NCI-H1092 (cell line): ENCODE data around the gene ELOVL3.
A peak's percentile ranks its signal among the peaks of the same experiment; 100 is the strongest.
"Not testable (repeated sequence)": the region's sequence is repeated elsewhere in the genome, so short reads cannot be mapped to it uniquely, and the experiment has no call there.

Experiments
- DNase-seq: peaks from one replicate; lab custom pipeline; 2025; lab: John Stamatoyannopoulos, UW

Gene ELOVL3

DNA sequence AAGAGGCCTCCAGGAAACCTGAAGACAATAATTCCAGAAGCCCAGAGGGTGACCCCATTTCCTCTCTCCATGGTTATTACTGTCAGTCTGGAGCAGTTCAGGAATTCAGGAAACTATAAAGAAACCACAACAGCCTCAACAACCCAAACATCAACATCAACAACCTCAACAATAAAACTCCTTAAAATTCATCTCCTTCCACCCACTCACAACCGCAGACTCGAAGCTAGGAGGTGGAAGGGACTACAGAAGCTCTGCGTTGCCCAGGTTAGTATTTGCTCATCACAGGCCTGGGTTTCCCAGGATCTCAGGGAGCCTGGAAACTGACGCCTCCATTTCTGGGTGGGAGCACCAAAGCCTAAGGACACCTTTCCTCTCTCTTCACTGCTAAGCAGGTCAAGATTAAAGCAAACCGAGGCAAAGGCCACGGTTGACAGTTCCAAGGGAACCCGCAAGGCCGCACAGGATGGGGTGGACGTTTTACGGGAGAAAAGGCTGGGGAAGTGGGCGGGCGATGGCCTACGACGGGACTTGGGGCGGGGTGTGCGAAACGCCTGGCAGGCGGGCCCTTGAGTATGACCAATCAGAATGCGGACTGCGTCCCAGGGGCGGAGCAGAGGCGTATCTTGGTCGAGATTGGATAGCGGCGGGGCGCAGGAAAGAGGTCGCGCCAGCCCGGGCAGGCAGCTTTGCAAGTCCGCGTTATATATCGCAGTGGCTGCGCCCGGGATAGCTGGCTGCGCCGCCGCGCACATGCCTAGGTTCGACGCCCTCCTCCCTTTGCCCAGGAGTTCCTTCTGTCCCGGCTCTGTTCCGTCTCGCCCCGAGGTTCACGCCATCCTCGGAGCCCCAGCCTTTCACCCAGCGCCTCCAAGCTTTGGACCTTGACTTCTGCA, at the start of gene ELOVL3:
ELOVL3 (plus strand) TSS at position 654 of the 896 bp plus-strand sequence. CDS start 250 bp downstream, outside the sequence.
- peak; percentile 61 for DNase-seq

- DNase-seq, result no peak
Measured at GRCh38 chr10:102184606-102185005, 41.5 kb upstream of the ELOVL3 start.

GRCh38 chr10:102185272-102185671, 40.8 kb upstream of the ELOVL3 start:
- DNase-seq, result no peak

GRCh38 chr10:102185811-102186527, 40.1 kb upstream of the ELOVL3 start:
- no peak for DNase-seq

DNA sequence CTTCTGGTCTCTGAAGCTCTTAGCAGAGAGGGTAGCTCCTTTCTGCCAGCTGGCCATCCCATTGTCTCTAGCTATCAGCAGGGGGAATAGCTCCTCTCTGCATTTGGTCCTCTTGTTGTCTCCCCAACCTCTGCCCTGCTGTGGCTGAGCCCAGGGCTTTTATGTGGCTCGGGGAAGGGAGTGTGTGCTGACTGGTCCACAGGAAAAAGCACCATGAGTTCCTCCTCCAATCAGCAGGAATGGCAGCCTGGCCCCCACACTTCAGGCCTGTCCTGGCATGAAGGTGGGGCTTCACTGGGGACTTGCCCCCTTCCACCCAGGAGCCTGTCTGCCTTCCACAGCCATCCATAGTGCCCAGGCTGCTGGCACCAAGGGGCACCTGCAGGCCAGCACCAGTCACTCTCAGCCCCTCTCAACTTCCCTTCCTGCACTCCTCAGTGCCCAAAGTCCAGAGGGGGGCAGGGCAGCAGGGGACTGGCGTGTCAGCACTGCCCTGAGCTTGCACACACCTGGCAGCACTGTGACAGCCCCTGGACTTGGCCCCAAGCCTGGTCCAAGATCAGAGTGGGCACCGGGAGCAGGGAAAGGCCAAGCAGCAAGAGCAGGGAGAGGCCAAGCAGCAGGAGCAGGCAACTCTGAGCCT, 37.7 kb upstream of the ELOVL3 start:
- no peak for DNase-seq

- not testable (repeated sequence) for DNase-seq
Measured at GRCh38 chr10:102188941-102189898, 36.9 kb upstream of the ELOVL3 start.

DNA sequence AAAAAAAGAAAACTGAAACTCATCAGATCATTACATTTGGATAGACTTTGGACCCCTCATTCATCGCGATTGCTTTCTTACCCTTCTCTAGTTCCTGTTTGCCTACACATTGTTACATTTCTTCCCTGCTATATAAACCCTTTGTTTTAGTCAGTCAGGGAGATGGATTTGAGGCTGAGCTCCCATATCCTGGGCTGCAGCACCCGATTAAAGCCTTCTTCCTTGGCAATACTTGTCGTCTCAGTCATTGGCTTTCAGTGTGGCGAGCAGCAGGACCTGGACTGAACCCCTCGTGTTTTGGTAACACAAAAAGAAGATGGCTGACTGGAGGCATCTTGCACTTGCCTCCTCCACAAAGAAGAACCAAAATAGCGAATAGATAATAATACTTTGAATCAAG, 34.1 kb upstream of the ELOVL3 start:
- DNase-seq, result no peak

GRCh38 chr10:102195296-102195870, 30.7 kb upstream of the ELOVL3 start:
- no peak for DNase-seq

DNA sequence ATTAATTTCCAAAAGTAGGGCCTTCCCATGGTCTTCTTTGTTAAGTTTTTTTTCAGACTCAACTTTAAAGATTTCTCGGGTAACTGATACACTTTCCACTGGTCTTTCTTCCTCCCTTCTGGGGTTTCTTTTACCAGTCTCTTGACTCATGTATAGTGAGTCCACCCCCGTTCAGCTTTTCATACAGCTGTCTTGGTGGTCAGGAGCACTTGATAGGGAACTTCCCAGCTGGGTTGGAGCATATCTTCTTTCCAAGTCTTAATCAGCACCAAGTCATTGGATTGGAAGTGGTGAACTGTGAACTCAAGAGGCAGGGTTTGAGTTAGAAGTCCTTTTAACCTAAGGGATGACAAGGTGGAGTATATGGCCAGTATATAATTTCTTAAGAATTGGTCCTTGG, 29.2 kb upstream of the ELOVL3 start:
- DNase-seq, result no peak

DNA sequence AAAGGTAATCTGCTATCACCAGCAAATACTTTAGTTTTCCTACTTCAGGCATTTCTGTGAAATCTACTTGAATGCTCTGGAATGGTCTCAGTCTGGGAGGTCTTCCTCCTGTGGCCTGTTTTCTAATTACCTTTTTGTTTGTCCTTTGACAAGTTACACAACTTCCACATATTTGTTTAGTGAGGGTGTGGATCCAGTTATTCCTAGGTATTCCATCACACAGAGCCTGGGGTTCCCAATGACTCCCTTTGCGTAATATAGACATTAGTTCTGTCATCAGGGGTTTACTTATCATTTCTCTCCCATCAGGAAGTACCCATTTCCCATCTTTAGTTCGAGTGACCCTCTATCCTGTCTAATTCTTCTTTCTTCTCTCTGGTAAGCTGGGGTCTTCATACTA, 28.1 kb upstream of the ELOVL3 start:
- DNase-seq, result no peak

GRCh38 chr10:102200751-102201640, 25.1 kb upstream of the ELOVL3 start:
- DNase-seq, result no peak

DNA sequence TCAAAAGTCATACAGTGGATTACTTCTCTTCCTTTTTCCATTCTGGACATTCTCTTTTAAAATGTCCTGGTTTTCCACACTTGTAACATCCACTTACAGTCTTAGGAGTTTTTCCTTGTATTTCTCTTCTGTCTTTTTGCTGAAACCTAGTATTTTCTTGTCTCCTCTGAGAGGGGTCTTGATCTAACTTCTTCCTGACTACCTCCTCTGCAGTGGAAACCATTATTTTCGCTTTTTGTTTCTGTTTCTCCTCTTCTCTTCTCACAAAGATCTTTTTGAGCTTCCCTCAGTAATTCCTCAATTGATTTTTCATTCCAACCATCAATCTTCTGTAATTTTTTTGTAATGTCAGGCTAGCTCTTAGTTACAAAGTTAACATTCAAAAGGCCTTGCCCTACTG, 23.7 kb upstream of the ELOVL3 start:
- no peak for DNase-seq

DNA sequence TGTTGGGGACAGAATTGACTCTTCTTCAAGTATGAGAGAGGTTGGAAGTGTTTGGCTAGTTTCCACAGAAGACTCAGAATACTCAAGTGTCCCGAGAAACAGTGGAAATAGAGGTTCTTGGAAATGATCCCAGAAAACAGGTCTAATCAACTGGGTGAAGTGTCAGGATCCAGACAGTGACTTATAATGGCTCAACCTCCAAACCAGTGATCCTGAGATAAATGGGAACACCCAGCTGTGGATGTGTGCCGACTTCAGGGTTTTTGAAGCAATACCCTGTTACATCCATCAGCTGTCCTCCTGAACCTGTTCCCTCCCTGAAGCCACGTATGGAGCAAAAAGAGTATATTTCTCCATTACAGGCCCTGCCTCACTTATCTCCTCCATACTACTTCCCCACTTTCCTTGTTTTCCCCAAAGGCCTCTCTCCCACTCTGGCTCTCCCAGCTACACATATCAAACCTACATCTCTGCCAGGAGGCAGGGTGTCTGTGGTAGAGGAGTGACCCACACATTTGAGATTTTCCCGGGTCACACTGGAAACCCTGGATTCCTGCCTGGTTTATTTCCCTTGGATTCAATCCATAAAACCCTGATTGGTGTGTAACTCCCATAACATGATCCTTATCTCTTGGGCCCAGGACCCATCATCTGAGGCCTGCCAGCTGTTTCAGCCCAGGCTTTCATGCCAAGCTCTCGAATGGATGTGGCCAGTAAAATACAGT, 17.6 kb upstream of the ELOVL3 start:
- DNase-seq, result peak; percentile 2

DNA sequence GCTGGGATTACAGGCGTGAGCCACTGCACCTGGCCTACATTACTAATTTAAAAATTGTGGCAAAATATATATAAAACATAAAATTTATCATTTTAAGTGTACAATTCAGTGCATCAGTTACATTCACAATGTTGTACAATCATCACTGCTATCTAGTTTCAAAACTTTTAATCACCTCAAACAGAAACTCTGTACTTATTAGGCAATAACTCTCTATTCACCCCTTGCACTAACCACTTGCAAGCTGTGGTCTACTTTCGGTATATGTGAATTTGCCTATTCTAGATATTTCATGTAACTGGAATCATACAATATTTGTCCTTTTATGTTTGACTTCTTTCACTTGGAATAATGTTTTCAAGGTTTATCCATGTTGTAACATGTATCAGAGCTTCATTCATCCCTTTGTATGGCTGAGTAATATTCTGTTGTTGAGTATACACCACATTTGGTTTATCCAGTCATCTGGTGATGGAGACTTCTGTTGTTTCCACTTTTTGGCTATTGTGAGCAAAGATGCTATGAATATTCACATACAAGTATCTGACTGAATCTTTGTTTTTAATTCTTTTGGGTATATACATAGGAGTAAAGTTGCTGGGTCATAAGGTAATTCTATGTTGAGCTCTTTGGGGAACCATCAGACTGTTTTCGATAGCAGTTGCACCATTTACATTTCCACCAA, 14.3 kb upstream of the ELOVL3 start:
- no peak for DNase-seq

DNA sequence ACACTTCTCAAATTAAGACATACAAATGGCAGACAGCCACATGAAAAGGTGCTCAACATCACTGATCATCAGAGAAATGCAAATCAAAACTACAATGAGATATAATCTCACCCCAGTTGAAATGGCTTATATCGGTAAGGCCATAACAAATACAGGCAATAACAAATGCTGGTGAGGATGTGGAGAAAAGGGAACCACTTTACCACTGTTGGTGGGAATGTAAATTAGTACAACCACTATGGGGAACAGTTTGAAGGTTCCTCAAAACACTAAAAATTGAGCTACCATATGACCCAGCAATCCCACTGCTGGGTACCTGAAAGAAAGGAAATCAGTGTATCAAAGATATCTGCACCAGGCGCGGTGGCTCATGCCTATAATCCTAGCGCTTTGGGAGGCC, 12.5 kb upstream of the ELOVL3 start:
- DNase-seq, result not testable (repeated sequence)

GRCh38 chr10:102219370-102219769, 6.7 kb upstream of the ELOVL3 start:
- no peak for DNase-seq

DNA sequence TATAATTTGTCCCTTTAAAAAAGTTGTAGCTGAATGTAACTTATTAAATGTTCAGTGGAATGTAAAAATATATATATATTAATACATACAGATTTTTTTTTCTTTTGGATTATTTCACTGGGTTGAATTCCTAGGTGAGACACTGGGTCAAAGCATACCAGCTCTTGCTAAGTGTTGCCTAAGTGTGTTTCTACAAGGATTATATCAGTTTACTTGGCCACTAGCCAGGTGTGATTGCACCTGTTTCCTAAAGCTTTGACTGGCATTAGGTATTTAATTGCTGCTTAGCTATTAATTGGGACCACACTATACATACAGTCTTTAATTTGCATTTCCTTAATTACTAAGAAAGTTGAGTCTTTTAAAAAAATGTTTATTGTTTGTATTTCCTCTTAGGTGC, 5.5 kb upstream of the ELOVL3 start:
- no peak for DNase-seq

GRCh38 chr10:102222797-102223196, 3.3 kb upstream of the ELOVL3 start:
- no peak for DNase-seq

DNA sequence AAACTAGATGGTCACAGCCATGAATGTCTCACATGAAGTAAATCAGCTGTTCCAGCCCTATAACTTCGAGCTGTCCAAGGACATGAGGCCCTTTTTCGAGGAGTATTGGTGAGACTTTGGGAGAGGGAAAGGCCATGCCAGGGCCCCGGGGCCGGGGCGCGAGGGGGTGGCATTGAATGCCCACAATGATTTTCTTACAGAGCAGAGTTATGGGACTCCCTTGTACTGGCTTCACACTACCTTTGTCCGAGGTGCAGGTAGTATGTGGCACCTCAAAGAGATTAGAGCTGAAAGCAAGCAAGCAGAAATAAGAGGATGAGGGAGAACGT, 407 bp downstream of the ELOVL3 start:
- DNase-seq, result no peak
